DOHH2 (cell line): Measurements from ENCODE around the gene CAMKK1.

ENCODE experiments used
- H3F3A ChIP-seq: fragments of 200-600 bp; sonication (generic), shearing (Covaris generic); 2 replicates; pipeline ENCODE4 v1.6.0; 2016; ENCODE audit warnings: antibody characterized with exemption, mild to moderate bottlenecking; ENCODE audit not compliant: control insufficient read depth, insufficient read depth
- H3K27ac ChIP-seq: fragments of 200-600 bp; sonication (generic); 2 replicates; pipeline ENCODE4 v1.5.1; 2014; ENCODE audit warnings: low read depth, mild to moderate bottlenecking, low read length, moderate library complexity
- H3K27me3 ChIP-seq: fragments of 200-600 bp; sonication (generic); 2 replicates; pipeline ENCODE4 v1.6.1; 2014; ENCODE audit warnings: mild to moderate bottlenecking, low read length, mixed read lengths; ENCODE audit not compliant: control insufficient read depth
- H3K36me3 ChIP-seq: fragments of 200-600 bp; sonication (generic); 2 replicates; pipeline ENCODE4 v1.6.1; 2014; ENCODE audit warnings: mild to moderate bottlenecking, low read length, moderate library complexity, mixed read lengths; ENCODE audit not compliant: control insufficient read depth
- H3K4me1 ChIP-seq: fragments of 200-600 bp; sonication (generic); 2 replicates; pipeline ENCODE4 v1.6.1; 2014; ENCODE audit warnings: mild to moderate bottlenecking, low read length, mixed read lengths; ENCODE audit not compliant: control insufficient read depth
- H3K4me2 ChIP-seq: fragments of 200-600 bp; sonication (generic); 2 replicates; pipeline ENCODE4 v1.6.0; 2014; ENCODE audit warnings: mild to moderate bottlenecking, low read length, moderate library complexity
- H3K4me3 ChIP-seq: fragments of 200-600 bp; sonication (generic); 2 replicates; pipeline ENCODE4 v1.5.1; 2014; ENCODE audit warnings: mild to moderate bottlenecking, low read length, mixed read lengths
- H3K79me2 ChIP-seq: fragments of 200-600 bp; sonication (generic); 2 replicates; pipeline ENCODE4 v1.6.1; 2014; ENCODE audit warnings: mild to moderate bottlenecking, low read length, mixed read lengths; ENCODE audit not compliant: control insufficient read depth
- H3K9me2 ChIP-seq: fragments of 200-600 bp; sonication (generic); replicated peaks from 2 replicates; pipeline ENCODE4 v1.6.1; 2014; ENCODE audit warnings: mild to moderate bottlenecking, low read length, mixed read lengths; ENCODE audit not compliant: control insufficient read depth
- H3K9me3 ChIP-seq: fragments of 200-600 bp; sonication (generic); 2 replicates; pipeline ENCODE4 v1.6.1; 2014; ENCODE audit warnings: antibody characterized with exemption, low read length, mixed read lengths; ENCODE audit not compliant: control insufficient read depth, insufficient read depth
- H4K20me1 ChIP-seq: fragments of 200-600 bp; sonication (generic); 2 replicates; pipeline ENCODE4 v1.6.0; 2014; ENCODE audit warnings: low read depth, mild to moderate bottlenecking, antibody characterized with exemption, low read length, moderate library complexity; ENCODE audit not compliant: control insufficient read depth, insufficient read depth
- EZH2phosphoT487 ChIP-seq: fragments of 200-600 bp; sonication (generic); IDR thresholded peaks from 2 replicates; pipeline ENCODE4 v1.6.1; 2017; ENCODE audit warnings: borderline replicate concordance, mild to moderate bottlenecking, antibody characterized with exemption, low read length, moderate library complexity, mixed read lengths
- TF ChIP-seq, protein P1 (sequence below): fragments of 200-600 bp; sonication (generic); IDR thresholded peaks from one replicate; pipeline ENCODE4 v1.5.1; 2014; ENCODE audit warnings: antibody characterized with exemption, mild to moderate bottlenecking, low read depth, low read length; ENCODE audit not compliant: poor library complexity, severe bottlenecking

The CAMKK1 gene

DNA sequence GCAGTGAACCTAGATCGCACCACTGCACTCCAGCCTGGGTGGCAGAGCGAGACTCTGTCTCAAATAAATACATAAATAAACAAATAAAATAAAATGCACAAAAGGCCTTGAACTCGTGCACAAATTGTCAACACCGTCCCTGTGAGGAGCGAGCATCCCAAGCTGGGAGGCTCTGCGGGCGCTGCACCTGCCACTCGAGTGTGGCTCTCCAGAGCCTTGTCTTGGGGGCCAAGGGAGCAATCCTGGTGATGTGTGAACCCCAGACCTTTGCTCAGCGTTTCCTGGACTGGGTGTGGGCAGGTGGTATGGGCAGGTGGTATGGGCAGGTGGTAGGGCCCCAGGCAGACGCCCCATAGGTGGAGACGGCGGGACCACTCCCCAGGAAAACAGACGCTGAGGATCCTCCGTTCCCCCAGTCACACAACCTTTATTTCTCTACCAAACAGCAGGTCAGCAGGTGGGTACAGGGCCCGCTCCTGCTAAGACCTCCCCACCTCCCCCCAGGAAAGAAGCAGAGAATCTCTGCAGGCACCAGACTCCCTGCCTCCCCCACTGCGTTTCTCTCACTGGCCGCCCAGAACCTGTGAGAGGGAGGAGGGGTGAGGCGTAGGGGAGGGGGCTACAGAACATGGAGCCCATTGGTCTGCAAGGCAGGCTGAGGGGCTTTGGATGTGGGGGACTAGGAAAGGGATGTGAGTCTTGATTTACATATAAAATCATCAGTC lies 30.8 kb upstream of the CAMKK1 start:
- no peaks in the 10 kb centered on the region for H3K79me2 ChIP-seq
- H3K4me3 ChIP-seq, result no peak overlapping the region
- peaks cover 24% of the 10 kb centered on the region for H3F3A ChIP-seq
- H3K4me2 ChIP-seq, result no peak overlapping the region
- H3K9me3 ChIP-seq, result no peaks in the 10 kb centered on the region
- peaks cover 47% of the 10 kb centered on the region for H3K36me3 ChIP-seq
- no peaks in the 10 kb centered on the region for H3K9me2 ChIP-seq
- no peaks in the 10 kb centered on the region for H4K20me1 ChIP-seq
- peaks cover 45% of the 10 kb centered on the region for H3K4me1 ChIP-seq
- TF ChIP-seq, protein P1, sequence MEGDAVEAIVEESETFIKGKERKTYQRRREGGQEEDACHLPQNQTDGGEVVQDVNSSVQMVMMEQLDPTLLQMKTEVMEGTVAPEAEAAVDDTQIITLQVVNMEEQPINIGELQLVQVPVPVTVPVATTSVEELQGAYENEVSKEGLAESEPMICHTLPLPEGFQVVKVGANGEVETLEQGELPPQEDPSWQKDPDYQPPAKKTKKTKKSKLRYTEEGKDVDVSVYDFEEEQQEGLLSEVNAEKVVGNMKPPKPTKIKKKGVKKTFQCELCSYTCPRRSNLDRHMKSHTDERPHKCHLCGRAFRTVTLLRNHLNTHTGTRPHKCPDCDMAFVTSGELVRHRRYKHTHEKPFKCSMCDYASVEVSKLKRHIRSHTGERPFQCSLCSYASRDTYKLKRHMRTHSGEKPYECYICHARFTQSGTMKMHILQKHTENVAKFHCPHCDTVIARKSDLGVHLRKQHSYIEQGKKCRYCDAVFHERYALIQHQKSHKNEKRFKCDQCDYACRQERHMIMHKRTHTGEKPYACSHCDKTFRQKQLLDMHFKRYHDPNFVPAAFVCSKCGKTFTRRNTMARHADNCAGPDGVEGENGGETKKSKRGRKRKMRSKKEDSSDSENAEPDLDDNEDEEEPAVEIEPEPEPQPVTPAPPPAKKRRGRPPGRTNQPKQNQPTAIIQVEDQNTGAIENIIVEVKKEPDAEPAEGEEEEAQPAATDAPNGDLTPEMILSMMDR, result no peak
- TF ChIP-seq EZH2phosphoT487, result no peak
- no peak overlapping the region; the same call in 1 of the 2 replicates for H3K27ac ChIP-seq
- no peaks in the 10 kb centered on the region for H3K27me3 ChIP-seq

DNA sequence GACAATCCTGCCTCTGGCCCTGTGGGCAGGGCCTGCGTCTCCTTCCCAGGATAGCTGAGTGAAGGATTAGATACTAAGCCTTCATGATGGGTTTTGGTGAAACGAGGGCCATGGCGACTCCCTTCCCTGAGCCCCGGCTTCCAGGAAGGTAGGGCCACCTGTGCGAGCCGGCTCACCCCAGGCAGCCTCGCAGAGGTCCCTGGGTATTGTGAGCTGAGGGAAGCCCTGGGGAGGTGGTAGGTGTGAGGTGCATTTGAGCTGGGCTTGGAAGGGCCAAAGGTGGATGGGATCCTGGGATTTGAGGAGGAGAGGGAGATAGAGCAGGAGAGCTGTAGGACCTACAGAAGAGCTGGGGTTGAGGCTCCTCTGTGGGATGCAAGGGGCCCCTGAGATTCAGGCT lies 29.9 kb upstream of the CAMKK1 start:
- Histone ChIP-seq H3K4me3 (no peak overlapping the region), H3K79me2 (no peaks in the 10 kb centered on the region), H3K27me3 (no peaks in the 10 kb centered on the region), H3K27ac (no peak overlapping the region), H3K4me1 (peaks cover 50% of the 10 kb centered on the region), H3K36me3 (peaks cover 39% of the 10 kb centered on the region), H3K9me3 (no peaks in the 10 kb centered on the region), H3K9me2 (no peaks in the 10 kb centered on the region), H3F3A (peaks cover 28% of the 10 kb centered on the region), H4K20me1 (no peaks in the 10 kb centered on the region), H3K4me2 (no peak overlapping the region)
- TF ChIP-seq, protein P1, result no peak

DNA sequence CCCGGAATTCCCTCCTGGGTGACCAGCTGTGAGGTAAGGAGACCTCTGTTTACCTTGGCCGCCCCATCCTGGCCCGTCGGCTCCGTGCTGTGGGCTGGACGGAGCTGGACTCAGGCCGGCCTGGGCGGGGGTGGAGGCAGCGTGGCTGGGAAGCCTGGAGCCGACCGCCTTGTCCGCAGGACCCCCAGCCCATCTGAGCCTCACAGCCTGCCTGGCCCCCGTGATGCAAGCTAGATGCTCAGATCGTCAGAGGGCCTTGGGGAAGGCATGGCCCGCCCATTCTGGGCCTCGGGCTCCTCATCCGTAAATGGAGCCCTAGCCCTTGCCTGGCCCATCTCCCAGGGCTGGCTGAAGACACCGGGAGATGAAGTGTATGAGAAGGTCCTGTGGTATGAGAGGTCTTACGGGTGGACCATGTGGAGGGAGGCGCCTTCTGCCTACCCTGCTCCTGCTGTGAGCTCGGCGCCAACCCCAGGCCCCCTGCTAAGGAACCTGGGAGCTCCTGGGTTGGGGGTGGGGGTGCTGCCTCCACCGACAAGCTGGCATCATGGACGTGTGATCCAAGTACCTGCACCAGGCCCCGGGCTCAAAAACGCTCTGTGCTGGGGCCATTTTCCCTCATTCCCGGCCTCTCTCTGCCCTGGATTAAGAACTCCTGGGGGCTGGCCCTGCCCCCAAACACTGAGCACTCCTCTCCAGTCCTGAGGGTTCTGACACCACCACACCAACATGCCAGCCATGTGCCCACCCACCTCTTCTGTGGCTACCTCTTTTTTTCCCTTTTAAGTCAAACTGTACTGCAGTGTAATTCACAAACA lies 28.9 kb upstream of the CAMKK1 start:
- Histone ChIP-seq H3K27me3 (no peaks in the 10 kb centered on the region), H3K27ac (no peak overlapping the region), H3K9me3 (no peaks in the 10 kb centered on the region), H3K36me3 (peaks cover 28% of the 10 kb centered on the region), H3K4me3 (no peak overlapping the region), H3K79me2 (no peaks in the 10 kb centered on the region), H3K9me2 (no peaks in the 10 kb centered on the region), H3K4me1 (peaks cover 60% of the 10 kb centered on the region), H3F3A (peaks cover 28% of the 10 kb centered on the region), H4K20me1 (no peaks in the 10 kb centered on the region), H3K4me2 (no peak overlapping the region)
- no peak for TF ChIP-seq EZH2phosphoT487
- TF ChIP-seq, protein P1, result no peak
